HepG2 (cell line): ENCODE measurements around the gene TRIM28. TPM values are rescaled to one million over a fixed set of nuclear protein-coding genes. Genes with fewer than 3 reads are reported as not detected.

ENCODE experiments used
- ATRX ChIP-seq: sonication (generic); formaldehyde crosslinking; IDR thresholded peaks from 2 replicates; pipeline ENCODE4 v1.4.0; 2020; ENCODE audit warnings: missing genetic modification reagents, borderline replicate concordance
- ETV6 ChIP-seq: sonication (generic); formaldehyde crosslinking; conservative IDR thresholded peaks from 2 replicates; pipeline ENCODE4 v1.4.0; 2020; ENCODE audit warnings: missing genetic modification reagents
- KLF15 ChIP-seq: sonication (generic); formaldehyde crosslinking; IDR thresholded peaks from 2 replicates; pipeline ENCODE4 v1.8.1; 2023; ENCODE audit warnings: borderline replicate concordance, mild to moderate bottlenecking, inconsistent platforms, missing genetic modification reagents, mixed read lengths
- MTF1 ChIP-seq: sonication (generic); formaldehyde crosslinking; IDR thresholded peaks from 2 replicates; pipeline ENCODE4 v1.5.0; 2020; ENCODE audit warnings: missing genetic modification reagents
- MTF2 ChIP-seq: sonication (generic); formaldehyde crosslinking; IDR thresholded peaks from 2 replicates; pipeline ENCODE4 v1.5.0; 2020; ENCODE audit warnings: missing genetic modification reagents, borderline replicate concordance
- RBAK ChIP-seq: sonication (generic); formaldehyde crosslinking; IDR thresholded peaks from 2 replicates; pipeline ENCODE4 v1.5.1; 2020; ENCODE audit warnings: mild to moderate bottlenecking, missing genetic modification reagents
- RXRB ChIP-seq: IDR thresholded peaks from 2 replicates; pipeline ENCODE4 v1.6.1; 2016; ENCODE audit warnings: borderline replicate concordance, missing genetic modification reagents, missing compliant biosample characterization
- SALL2 ChIP-seq: sonication (generic); formaldehyde crosslinking; IDR thresholded peaks from 2 replicates; pipeline ENCODE4 v1.8.1; 2023; ENCODE audit warnings: mild to moderate bottlenecking, missing genetic modification reagents, inconsistent platforms
- SMARCC2 ChIP-seq: fragments of 450-650 bp; IDR thresholded peaks from 2 replicates; pipeline ENCODE4 v1.6.1; 2017; ENCODE audit warnings: antibody characterized with exemption, mild to moderate bottlenecking
- TCF12 ChIP-seq, 2 experiments: fragments of 450-650 bp in 1 of 2; sonication (generic) in 1 of 2; formaldehyde crosslinking in 1 of 2; IDR thresholded peaks; 2 replicates each; pipeline versions ENCODE4 v1.6.1 to v1.8.0; 2017 to 2022; ENCODE audit warnings: antibody characterized with exemption in 1 of 2, mild to moderate bottlenecking in 1 of 2, missing genetic modification reagents in 1 of 2, moderate library complexity in 1 of 2
- ZMYM3 ChIP-seq: sonication (generic); formaldehyde crosslinking; IDR thresholded peaks from 2 replicates; pipeline ENCODE4 v1.5.1; 2020; ENCODE audit warnings: mild to moderate bottlenecking, missing genetic modification reagents
- ZNF232 ChIP-seq: sonication (generic); formaldehyde crosslinking; IDR thresholded peaks from 2 replicates; pipeline ENCODE4 v1.4.0; 2020; ENCODE audit warnings: missing genetic modification reagents, borderline replicate concordance
- ZNF331 ChIP-seq: sonication (generic); formaldehyde crosslinking; IDR thresholded peaks from 2 replicates; pipeline ENCODE4 v1.4.0; 2020; ENCODE audit warnings: missing genetic modification reagents
- ZNF883 ChIP-seq: sonication (generic); formaldehyde crosslinking; IDR thresholded peaks from 2 replicates; pipeline ENCODE4 v1.5.1; 2020; ENCODE audit warnings: mild to moderate bottlenecking, missing genetic modification reagents; ENCODE audit errors: not compliant biosample characterization
- polyA plus RNA-seq, 8 experiments: library from polyadenylated mRNA; depleted of rRNA in 3 of 8; stranded (reverse) in 7 of 8; unstranded in 1 of 8; fragments of >200 nt; fragmentation: Illumina TruSeq in 4 of 8; extraction: Trizol in 4 of 8; gene quantifications; 2 replicates each; pipeline versions ENCODE4 v1.2.1 to v1.2.3, GENCODE V29; 2011 to 2016; ENCODE audit warnings: low read depth in 4 of 8, missing spikeins in 1 of 8, mixed read lengths in 1 of 8; ENCODE audit not compliant: insufficient read depth in 1 of 8
- total RNA-seq, 5 experiments: library from RNA; depleted of rRNA; stranded (reverse); fragments of >200 nt; fragmentation: Illumina TruSeq; extraction: Trizol; gene quantifications; 2 replicates each; pipeline ENCODE4 v1.2.3, GENCODE V29; 2016; ENCODE audit warnings: low read depth in 1 of 5
- TF ChIP-seq, protein P1 (sequence below): sonication (generic); formaldehyde crosslinking; IDR thresholded peaks from 2 replicates; pipeline ENCODE4 v1.5.0; 2020; ENCODE audit warnings: missing genetic modification reagents, mild to moderate bottlenecking, borderline replicate concordance
- TF ChIP-seq, protein P2 (sequence below): IDR thresholded peaks from 2 replicates; pipeline ENCODE4 v1.6.1; 2016; ENCODE audit warnings: low read depth, control low read depth
- TF ChIP-seq, protein P3 (sequence below): sonication (generic); formaldehyde crosslinking; IDR thresholded peaks from 2 replicates; pipeline ENCODE4 v1.5.0; 2020; ENCODE audit warnings: mild to moderate bottlenecking, missing genetic modification reagents, borderline replicate concordance
- TF ChIP-seq, protein P4 (sequence below): sonication (generic); formaldehyde crosslinking; IDR thresholded peaks from 2 replicates; pipeline ENCODE4 v1.9.0; 2021; ENCODE audit warnings: missing genetic modification reagents, borderline replicate concordance
- TF ChIP-seq, protein P5 (sequence below): sonication (generic); formaldehyde crosslinking; IDR thresholded peaks from 2 replicates; pipeline ENCODE4 v1.9.0; 2022; ENCODE audit warnings: missing genetic modification reagents, mild to moderate bottlenecking, borderline replicate concordance

The TRIM28 gene
- total and polyA plus RNA-seq, 2 of the 13 experiments (the other 11 are each of a cell fraction or from before 2014, with no cell fraction given): 361 to 439 TPM

DNA sequence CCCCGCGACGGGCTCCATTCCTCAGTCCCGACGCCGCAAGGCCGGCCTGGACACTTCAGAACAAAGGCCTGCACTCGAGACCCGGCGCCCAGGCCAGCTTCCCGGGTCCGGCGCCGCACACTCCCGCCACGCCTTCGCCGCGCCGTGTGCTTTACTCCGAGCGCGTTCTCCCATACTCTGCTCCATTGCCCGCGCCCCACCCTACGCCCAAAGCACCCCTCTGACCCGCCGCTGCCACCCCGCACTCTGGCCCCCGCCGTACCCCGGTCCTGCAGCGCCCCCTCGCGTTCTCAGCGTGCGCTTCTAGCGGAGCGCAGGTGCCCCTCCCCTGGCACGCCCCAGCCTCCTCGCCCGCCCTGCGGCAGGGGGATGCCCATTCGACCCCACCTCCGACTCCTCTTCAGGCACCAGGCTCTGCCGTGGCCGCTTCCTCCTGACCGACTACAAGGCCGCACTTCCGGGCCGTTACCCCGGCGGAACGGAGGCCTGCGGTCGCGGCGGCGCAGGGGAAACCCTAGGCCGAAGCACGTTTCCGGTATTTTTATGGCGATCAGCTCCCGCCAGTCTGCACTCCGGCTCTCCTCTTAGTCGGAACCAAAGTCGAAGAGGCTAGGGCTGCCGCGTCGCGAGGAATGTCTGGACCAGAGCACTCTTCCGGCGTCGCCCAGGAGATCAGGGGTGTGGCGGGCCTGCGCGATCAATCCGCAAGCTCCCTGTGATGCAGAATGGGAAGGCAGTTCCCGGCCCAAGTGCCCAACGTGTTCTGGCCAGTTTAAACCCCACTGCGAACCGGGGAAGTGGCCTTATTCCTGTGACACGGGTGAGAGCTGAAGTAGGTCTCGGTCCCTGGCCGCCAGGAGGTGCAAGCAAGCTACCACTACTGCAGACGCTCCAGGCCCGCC is 24.3 kb upstream of the TRIM28 start, which contains the start of gene ZBTB45 (continued):
- TF ChIP-seq MTF1 (peak; percentile 77; the same call in 1 of the 2 replicates), SALL2 (CRISPR knock-in tag) (peak; percentile 89), ZNF232 (CRISPR knock-in tag) (no peak; the same call in 1 of the 2 replicates), ETV6 (CRISPR knock-in tag) (peak; percentile 92; the same call in 1 of the 2 replicates), KLF15 (CRISPR knock-in tag) (peak; percentile 89; the same call in 1 of the 2 replicates), TCF12 (IDR thresholded peaks at IDR 0.05) (no peak), TCF12 (CRISPR knock-in tag; IDR thresholded peaks at IDR 0.05) (0 out of 2 replicates have a peak, but pooled peaks have one; percentile 79), ZNF331 (CRISPR knock-in tag) (peak; percentile 95), ZNF883 (peak; percentile 96), ATRX (CRISPR knock-in tag) (no peak), RXRB (CRISPR knock-in tag) (peak; percentile 79), SMARCC2 (no peak), RBAK (CRISPR knock-in tag) (peak; percentile 47), MTF2 (peak; percentile 89; the same call in 1 of the 2 replicates), ZMYM3 (peak; percentile 76; the same call in 1 of the 2 replicates)
- TF ChIP-seq, protein P1, sequence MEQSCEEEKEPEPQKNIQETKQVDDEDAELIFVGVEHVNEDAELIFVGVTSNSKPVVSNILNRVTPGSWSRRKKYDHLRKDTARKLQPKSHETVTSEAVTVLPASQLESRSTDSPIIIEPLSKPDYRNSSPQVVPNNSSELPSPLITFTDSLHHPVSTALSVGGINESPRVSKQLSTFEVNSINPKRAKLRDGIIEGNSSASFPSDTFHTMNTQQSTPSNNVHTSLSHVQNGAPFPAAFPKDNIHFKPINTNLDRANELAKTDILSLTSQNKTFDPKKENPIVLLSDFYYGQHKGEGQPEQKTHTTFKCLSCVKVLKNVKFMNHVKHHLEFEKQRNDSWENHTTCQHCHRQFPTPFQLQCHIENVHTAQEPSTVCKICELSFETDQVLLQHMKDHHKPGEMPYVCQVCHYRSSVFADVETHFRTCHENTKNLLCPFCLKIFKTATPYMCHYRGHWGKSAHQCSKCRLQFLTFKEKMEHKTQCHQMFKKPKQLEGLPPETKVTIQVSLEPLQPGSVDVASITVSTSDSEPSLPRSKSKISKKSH (CRISPR knock-in tag): peak; percentile 48; the same call in 1 of the 2 replicates
- TF ChIP-seq, protein P2, sequence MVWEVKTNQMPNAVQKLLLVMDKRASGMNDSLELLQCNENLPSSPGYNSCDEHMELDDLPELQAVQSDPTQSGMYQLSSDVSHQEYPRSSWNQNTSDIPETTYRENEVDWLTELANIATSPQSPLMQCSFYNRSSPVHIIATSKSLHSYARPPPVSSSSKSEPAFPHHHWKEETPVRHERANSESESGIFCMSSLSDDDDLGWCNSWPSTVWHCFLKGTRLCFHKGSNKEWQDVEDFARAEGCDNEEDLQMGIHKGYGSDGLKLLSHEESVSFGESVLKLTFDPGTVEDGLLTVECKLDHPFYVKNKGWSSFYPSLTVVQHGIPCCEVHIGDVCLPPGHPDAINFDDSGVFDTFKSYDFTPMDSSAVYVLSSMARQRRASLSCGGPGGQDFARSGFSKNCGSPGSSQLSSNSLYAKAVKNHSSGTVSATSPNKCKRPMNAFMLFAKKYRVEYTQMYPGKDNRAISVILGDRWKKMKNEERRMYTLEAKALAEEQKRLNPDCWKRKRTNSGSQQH (CRISPR knock-in tag): no peak
- TF ChIP-seq, protein P3, sequence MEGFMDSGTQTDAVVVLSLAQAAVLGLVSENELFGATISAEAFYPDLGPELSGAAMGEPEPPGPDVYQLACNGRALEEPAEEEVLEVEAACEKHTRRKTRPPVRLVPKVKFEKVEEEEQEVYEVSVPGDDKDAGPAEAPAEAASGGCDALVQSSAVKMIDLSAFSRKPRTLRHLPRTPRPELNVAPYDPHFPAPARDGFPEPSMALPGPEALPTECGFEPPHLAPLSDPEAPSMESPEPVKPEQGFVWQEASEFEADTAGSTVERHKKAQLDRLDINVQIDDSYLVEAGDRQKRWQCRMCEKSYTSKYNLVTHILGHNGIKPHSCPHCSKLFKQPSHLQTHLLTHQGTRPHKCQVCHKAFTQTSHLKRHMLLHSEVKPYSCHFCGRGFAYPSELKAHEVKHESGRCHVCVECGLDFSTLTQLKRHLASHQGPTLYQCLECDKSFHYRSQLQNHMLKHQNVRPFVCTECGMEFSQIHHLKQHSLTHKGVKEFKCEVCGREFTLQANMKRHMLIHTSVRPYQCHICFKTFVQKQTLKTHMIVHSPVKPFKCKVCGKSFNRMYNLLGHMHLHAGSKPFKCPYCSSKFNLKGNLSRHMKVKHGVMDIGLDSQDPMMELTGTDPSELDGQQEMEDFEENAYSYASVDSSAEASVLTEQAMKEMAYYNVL (CRISPR knock-in tag): peak; percentile 86
- TF ChIP-seq, protein P4, sequence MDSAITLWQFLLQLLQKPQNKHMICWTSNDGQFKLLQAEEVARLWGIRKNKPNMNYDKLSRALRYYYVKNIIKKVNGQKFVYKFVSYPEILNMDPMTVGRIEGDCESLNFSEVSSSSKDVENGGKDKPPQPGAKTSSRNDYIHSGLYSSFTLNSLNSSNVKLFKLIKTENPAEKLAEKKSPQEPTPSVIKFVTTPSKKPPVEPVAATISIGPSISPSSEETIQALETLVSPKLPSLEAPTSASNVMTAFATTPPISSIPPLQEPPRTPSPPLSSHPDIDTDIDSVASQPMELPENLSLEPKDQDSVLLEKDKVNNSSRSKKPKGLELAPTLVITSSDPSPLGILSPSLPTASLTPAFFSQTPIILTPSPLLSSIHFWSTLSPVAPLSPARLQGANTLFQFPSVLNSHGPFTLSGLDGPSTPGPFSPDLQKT (CRISPR knock-in tag): peak; percentile 51; the same call in 1 of the 2 replicates
- TF ChIP-seq, protein P5, sequence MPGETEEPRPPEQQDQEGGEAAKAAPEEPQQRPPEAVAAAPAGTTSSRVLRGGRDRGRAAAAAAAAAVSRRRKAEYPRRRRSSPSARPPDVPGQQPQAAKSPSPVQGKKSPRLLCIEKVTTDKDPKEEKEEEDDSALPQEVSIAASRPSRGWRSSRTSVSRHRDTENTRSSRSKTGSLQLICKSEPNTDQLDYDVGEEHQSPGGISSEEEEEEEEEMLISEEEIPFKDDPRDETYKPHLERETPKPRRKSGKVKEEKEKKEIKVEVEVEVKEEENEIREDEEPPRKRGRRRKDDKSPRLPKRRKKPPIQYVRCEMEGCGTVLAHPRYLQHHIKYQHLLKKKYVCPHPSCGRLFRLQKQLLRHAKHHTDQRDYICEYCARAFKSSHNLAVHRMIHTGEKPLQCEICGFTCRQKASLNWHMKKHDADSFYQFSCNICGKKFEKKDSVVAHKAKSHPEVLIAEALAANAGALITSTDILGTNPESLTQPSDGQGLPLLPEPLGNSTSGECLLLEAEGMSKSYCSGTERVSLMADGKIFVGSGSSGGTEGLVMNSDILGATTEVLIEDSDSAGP (CRISPR knock-in tag): peak; percentile 97
